Tibial nerve (tissue), 4 donors: ENCODE measurements around the gene PHLPP2. TPM values are rescaled to one million over a fixed set of nuclear protein-coding genes. Genes with fewer than 3 reads are reported as not detected.

Experiments used
- DNase-seq, 2 donors: peaks; one replicate each; pipeline ENCODE4 v3.0.0-alpha.2; 2019; ENCODE audit warnings: low spot score in 2 of 2
- H3K27ac ChIP-seq, 4 donors: fragments of 200-600 bp; sonication (generic) in 3 of 4; one replicate each; pipeline ENCODE4 v1.5.1; 2017 to 2019; ENCODE audit warnings: mild to moderate bottlenecking in 1 of 4
- H3K27me3 ChIP-seq, 2 donors: fragments of 200-600 bp; sonication (generic) in 1 of 2; one replicate each; pipeline versions ENCODE4 v1.5.1 to v1.6.0; 2017 to 2019
- H3K36me3 ChIP-seq, 3 donors: fragments of 200-600 bp; sonication (generic); one replicate each; pipeline ENCODE4 v1.5.1; 2018 to 2019
- H3K4me1 ChIP-seq, 4 donors: fragments of 200-600 bp; sonication (generic) in 3 of 4; one replicate each; pipeline ENCODE4 v1.5.1; 2017 to 2019
- H3K4me3 ChIP-seq, 4 donors: fragments of 200-600 bp; sonication (generic) in 3 of 4; one replicate each; pipeline ENCODE4 v1.5.1; 2017 to 2019; ENCODE audit warnings: mild to moderate bottlenecking in 1 of 4, moderate library complexity in 1 of 4
- H3K9me3 ChIP-seq, 4 donors: fragments of 200-600 bp; sonication (generic) in 3 of 4; one replicate each; pipeline ENCODE4 v1.5.1; 2017 to 2019
- EP300 ChIP-seq, 2 donors: sonication (generic); formaldehyde crosslinking; IDR thresholded peaks; one replicate each; pipeline ENCODE4 v1.6.1; 2017; ENCODE audit warnings: antibody characterized with exemption in 2 of 2, mild to moderate bottlenecking in 1 of 2
- POLR2A ChIP-seq, 2 donors: fragments of 450-650 bp; IDR thresholded peaks; one replicate each; pipeline ENCODE4 v1.6.1; 2017; ENCODE audit warnings: antibody characterized with exemption in 2 of 2, mild to moderate bottlenecking in 2 of 2, moderate library complexity in 2 of 2
- WGBS, 2 donors: methylation state at CpG; one replicate each; pipeline ENCODE4 v1.1.5; 2018; 5-methylcytosine and 5-hydroxymethylcytosine counted together
- total RNA-seq, 4 donors: library from RNA; depleted of rRNA; stranded (reverse); fragments of >200 nt; gene quantifications; one replicate each; pipeline ENCODE4 v1.1.0, GENCODE V29; 2016
- TF ChIP-seq, protein P1 (sequence below), 5 experiments: fragments of 200-600 bp in 3 of 5; fragments of 450-650 bp in 2 of 5; sonication (generic) in 3 of 5; IDR thresholded peaks; one replicate each; pipeline ENCODE4 v1.5.1; 2016 to 2019; ENCODE audit warnings: antibody characterized with exemption in 5 of 5, mild to moderate bottlenecking in 3 of 5, moderate library complexity in 2 of 5

PHLPP2 gene
- total RNA-seq, 4 donors from 2014 or later, result 13.8 to 18.2 (median 16.2) TPM

DNA sequence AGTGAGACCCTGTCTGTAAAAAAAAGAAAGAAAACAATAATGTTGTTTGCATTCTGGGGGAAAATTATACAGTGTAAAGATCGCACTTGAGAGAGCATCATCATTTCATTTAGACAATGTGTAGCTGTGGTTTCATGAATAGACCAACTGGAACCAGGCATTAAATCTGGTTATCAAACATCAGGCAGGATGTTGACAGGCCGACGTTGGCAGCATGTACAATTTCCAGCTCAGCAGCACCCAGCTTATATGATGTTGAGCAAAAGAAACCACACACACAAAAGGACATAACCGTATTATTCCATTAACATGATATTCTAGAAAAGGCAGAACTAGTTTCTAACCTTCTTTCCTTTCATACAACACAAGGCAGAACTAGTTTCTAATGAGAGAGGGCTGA lies 92.7 kb downstream of the PHLPP2 start:
- H3K27me3 ChIP-seq, result peaks cover 2 to 11% of the 10 kb centered on the region in 2 donors
- no peak for TF ChIP-seq POLR2A (IDR thresholded peaks at IDR 0.05)
- TF ChIP-seq, protein P1, sequence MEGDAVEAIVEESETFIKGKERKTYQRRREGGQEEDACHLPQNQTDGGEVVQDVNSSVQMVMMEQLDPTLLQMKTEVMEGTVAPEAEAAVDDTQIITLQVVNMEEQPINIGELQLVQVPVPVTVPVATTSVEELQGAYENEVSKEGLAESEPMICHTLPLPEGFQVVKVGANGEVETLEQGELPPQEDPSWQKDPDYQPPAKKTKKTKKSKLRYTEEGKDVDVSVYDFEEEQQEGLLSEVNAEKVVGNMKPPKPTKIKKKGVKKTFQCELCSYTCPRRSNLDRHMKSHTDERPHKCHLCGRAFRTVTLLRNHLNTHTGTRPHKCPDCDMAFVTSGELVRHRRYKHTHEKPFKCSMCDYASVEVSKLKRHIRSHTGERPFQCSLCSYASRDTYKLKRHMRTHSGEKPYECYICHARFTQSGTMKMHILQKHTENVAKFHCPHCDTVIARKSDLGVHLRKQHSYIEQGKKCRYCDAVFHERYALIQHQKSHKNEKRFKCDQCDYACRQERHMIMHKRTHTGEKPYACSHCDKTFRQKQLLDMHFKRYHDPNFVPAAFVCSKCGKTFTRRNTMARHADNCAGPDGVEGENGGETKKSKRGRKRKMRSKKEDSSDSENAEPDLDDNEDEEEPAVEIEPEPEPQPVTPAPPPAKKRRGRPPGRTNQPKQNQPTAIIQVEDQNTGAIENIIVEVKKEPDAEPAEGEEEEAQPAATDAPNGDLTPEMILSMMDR (IDR thresholded peaks at IDR 0.05), result no peak
- H3K4me3 ChIP-seq, result no peak overlapping the region
- WGBS, 2 donors, result 71 to 75% methylated on average over 4 of the region's 4 CpGs
- no peak for DNase-seq
- H3K9me3 ChIP-seq, result no peaks in the 10 kb centered on the region
- no peak overlapping the region for H3K27ac ChIP-seq
- H3K36me3 ChIP-seq, result no peaks in the 10 kb centered on the region
- H3K4me1 ChIP-seq, result peaks cover 0 to 6% (median 0%) of the 10 kb centered on the region in 4 donors

DNA sequence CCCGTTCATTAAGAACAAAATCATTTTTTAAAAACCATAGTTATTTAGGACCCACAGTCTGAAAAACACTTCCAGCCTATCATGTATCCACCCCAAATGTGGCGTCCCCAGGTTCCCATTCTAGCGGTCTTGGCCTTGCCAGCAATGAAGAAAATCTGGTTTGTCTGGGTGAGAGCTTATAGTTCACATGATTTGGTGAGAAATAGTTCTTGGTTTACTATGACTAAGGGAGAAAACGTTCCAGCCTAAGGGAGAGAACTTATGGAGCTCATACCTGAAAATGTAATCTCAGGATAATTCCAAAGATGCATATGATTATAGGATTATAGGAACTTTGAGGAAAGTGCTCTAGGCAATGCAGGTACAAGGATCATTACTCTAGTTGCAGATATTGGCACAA lies 93.7 kb downstream of the PHLPP2 start:
- no peak for DNase-seq
- H3K4me3 ChIP-seq, result no peak overlapping the region
- no peaks in the 10 kb centered on the region for H3K36me3 ChIP-seq
- H3K4me1 ChIP-seq, result peaks cover 0 to 16% (median 9%) of the 10 kb centered on the region in 4 donors
- WGBS, 2 donors, result 87 to 88% methylated on average over 4 of the region's 4 CpGs
- no peaks in the 10 kb centered on the region for H3K9me3 ChIP-seq
- H3K27me3 ChIP-seq, result peaks cover 2 to 21% of the 10 kb centered on the region in 2 donors
- H3K27ac ChIP-seq, result no peak overlapping the region
- TF ChIP-seq, protein P1 (IDR thresholded peaks at IDR 0.05), result no peak
- TF ChIP-seq EP300 (IDR thresholded peaks at IDR 0.05) (no peak), POLR2A (IDR thresholded peaks at IDR 0.05) (no peak)

DNA sequence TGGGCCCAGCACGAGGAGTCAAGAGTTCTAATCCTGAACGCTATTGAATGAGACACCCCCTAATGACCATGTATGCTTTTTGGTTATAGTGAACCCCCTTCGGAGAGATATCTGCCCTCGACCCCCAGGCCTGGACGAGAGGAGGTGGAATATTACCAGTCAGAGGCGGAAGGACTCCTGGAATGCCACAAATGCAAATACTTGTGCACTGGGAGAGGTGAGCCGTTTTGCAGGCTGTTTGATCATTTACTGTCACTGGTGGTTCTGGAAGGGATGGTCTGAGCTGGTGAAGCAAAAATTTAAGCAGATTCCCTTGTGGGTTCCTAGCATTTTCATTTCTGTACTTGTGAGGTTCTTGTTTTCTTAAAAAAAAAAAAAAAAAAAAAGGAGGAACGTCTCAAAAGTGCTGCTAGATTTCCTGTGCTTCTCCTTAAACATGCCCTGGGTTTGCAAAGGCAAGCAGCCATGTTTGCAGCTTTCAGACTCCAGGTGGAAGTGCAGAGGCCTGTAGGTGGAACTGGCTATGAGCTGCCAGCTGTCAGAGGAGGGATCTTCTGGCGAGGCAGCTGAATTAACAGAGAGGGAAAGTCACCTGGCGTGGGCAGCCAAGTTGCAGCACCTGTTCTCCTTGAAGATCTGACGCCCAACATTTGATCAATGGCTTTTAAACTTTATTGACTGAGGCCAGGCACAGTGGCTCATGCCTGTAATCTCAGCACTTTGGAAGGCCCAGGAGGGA lies 95.1 kb downstream of the PHLPP2 start:
- TF ChIP-seq, protein P1 (IDR thresholded peaks at IDR 0.05), result no peak
- TF ChIP-seq POLR2A (IDR thresholded peaks at IDR 0.05) (no peak), EP300 (IDR thresholded peaks at IDR 0.05) (no peak)
- Histone ChIP-seq H3K27me3 (peaks cover 2 to 34% of the 10 kb centered on the region in 2 donors), H3K4me3 (no peak overlapping the region), H3K9me3 (no peaks in the 10 kb centered on the region), H3K27ac (no peak overlapping the region), H3K36me3 (no peaks in the 10 kb centered on the region), H3K4me1 (peaks cover 0 to 18% (median 10%) of the 10 kb centered on the region in 4 donors)
- WGBS, 2 donors, result 71 to 72% methylated on average over 11 of the region's 11 CpGs
- DNase-seq, result no peak

DNA sequence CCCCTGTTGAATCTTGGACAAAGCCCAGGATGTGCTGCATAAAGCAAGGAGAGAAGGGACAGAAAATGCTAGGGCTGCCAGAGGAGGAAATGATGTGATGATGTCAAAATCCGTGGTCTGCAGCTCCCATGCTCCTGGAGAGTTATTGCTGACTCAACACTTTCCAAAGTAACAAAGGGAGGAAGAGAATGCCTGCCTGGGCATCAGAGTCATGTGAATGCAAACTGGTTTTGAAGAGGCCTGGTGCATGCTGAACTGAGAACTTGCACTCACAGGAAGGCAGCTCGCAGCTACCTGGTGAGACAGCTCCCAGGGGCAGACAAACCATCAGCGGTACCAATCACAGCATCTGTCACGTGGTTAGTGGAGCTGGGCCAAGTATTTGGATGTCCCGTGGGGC lies 95.7 kb downstream of the PHLPP2 start:
- TF ChIP-seq, protein P1 (IDR thresholded peaks at IDR 0.05), result no peak
- TF ChIP-seq EP300 (IDR thresholded peaks at IDR 0.05), result peak in 1 of 2 donors; percentile 17
- no peak for TF ChIP-seq POLR2A (IDR thresholded peaks at IDR 0.05)
- Histone ChIP-seq H3K36me3 (no peaks in the 10 kb centered on the region), H3K27ac (no peak overlapping the region), H3K27me3 (peaks cover 2 to 35% of the 10 kb centered on the region in 2 donors), H3K9me3 (no peaks in the 10 kb centered on the region), H3K4me3 (no peak overlapping the region), H3K4me1 (peaks cover 0 to 18% (median 10%) of the 10 kb centered on the region in 4 donors)
- no peak for DNase-seq
- WGBS, 2 donors, result 13 to 31% methylated on average over 5 of the region's 5 CpGs

DNA sequence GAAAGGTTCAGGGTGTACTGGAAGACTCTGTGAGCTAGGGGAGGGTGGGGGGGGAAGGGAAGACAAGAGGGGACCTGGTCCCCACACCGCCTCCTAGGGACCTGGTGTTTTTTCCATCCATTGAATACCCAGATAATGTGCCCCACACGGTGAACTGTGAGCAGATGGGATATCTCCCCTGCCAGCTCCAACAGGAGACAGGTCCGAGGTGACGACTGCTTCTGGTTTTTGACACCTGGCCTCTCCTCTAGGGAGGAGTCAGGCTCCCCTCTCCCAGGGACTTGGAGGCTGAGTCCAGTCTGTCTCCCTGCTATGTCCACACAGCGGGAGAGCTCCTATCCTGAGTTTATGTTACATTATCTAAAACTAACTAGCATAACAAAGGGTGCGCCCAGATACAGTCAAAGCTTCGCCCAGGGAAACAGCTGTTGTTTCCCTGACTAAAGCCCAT lies 96.7 kb downstream of the PHLPP2 start:
- Histone ChIP-seq H3K27ac (no peak overlapping the region), H3K9me3 (no peaks in the 10 kb centered on the region), H3K36me3 (no peaks in the 10 kb centered on the region), H3K4me1 (peaks cover 0 to 18% (median 10%) of the 10 kb centered on the region in 4 donors), H3K4me3 (peak overlapping the region in 1 of 4 donors; percentile 50), H3K27me3 (peaks cover 2 to 35% of the 10 kb centered on the region in 2 donors)
- DNase-seq, result no peak
- WGBS, 2 donors, result 72 to 84% methylated on average over 7 of the region's 7 CpGs
- no peak for TF ChIP-seq EP300 (IDR thresholded peaks at IDR 0.05)
- TF ChIP-seq, protein P1 (IDR thresholded peaks at IDR 0.05), result no peak
- TF ChIP-seq POLR2A (IDR thresholded peaks at IDR 0.05), result no peak
